ENCODE data around the gene EBI3.
"Not testable (repeated sequence)": the region's sequence is repeated elsewhere in the genome, so short reads cannot be mapped to it uniquely, and the experiment has no call there.

The EBI3 gene

DNA sequence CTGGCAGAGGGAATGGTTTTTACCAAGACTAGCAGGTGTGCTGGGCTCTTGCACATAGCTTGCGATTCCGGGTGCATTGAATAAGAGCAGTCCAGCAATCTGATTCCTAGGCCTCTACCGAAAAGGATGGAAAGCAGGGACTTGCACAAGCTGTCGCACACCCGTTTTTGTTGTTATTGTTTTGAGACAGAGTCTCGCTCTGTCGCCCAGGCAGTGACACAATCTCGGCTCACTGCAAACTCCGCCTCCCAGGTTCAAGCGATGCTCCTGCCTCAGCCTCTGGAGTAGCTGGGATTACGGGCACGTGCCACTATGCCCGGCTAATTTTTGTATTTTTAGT, 5.5 kb downstream of the EBI3 start:
- in situ Hi-C loops (cut with MboI; ENCODE audit: low sequenced_read_pairs, unreplicated experiment) = no loop called here
- no peak for TF ChIP-seq CTCF (IDR thresholded peaks at IDR 0.05; ENCODE audit: borderline replicate concordance, control extremely low read depth, extremely low read depth, insufficient read depth, missing control alignments)
- no peak for DNase-seq (ENCODE audit: low spot score)

GRCh38 chr19:4237510-4237909, 8.2 kb downstream of the EBI3 start:
- in situ Hi-C loops (cut with MboI; ENCODE audit: low sequenced_read_pairs, unreplicated experiment); DNase-seq (ENCODE audit: low spot score): not testable (repeated sequence)

GRCh38 chr19:4238831-4239230, 9.5 kb downstream of the EBI3 start:
- peak; percentile 8 for DNase-seq (ENCODE audit: low spot score)
- in situ Hi-C loops (cut with MboI; ENCODE audit: low sequenced_read_pairs, unreplicated experiment) = no loop called here
- TF ChIP-seq CTCF (IDR thresholded peaks at IDR 0.05; ENCODE audit: borderline replicate concordance, control extremely low read depth, extremely low read depth, insufficient read depth, missing control alignments) = no peak

GRCh38 chr19:4241824-4242430, 12.6 kb downstream of the EBI3 start:
- in situ Hi-C loops (cut with MboI; ENCODE audit: low sequenced_read_pairs, unreplicated experiment) = no loop called here

GRCh38 chr19:4245938-4246337, 16.6 kb downstream of the EBI3 start:
- DNase-seq (ENCODE audit: low spot score); in situ Hi-C loops (cut with MboI; ENCODE audit: low sequenced_read_pairs, unreplicated experiment): not testable (repeated sequence)

More at GRCh38 chr19:4241824-4242430, 12.6 kb downstream of the EBI3 start:
- no peak for TF ChIP-seq CTCF (IDR thresholded peaks at IDR 0.05; ENCODE audit: borderline replicate concordance, control extremely low read depth, extremely low read depth, insufficient read depth, missing control alignments)
- no peak for DNase-seq (ENCODE audit: low spot score)

GRCh38 chr19:4246767-4247593, 17.7 kb downstream of the EBI3 start, which contains the start of gene YJU2:
Gene YJU2, plus strand, starts transcription at chr19:4247080. Its CDS starts 67 bp downstream, at chr19:4247147.
- DNase-seq (ENCODE audit: low spot score) = peak; percentile 100
- peak; percentile 27 for TF ChIP-seq CTCF (IDR thresholded peaks at IDR 0.05; ENCODE audit: borderline replicate concordance, control extremely low read depth, extremely low read depth, insufficient read depth, missing control alignments)
- in situ Hi-C loops (cut with MboI; ENCODE audit: low sequenced_read_pairs, unreplicated experiment) = no loop called here

GRCh38 chr19:4256563-4256962, 27.2 kb downstream of the EBI3 start:
- DNase-seq (ENCODE audit: low spot score) = no peak
- no peak for TF ChIP-seq CTCF (IDR thresholded peaks at IDR 0.05; ENCODE audit: borderline replicate concordance, control extremely low read depth, extremely low read depth, insufficient read depth, missing control alignments)
- in situ Hi-C loops (cut with MboI; ENCODE audit: low sequenced_read_pairs, unreplicated experiment) = no loop called here
